Activated CD4-positive, alpha-beta T cell treated with anti-CD3 and anti-CD28 coated beads for 1 hour (primary cell): Measurements from ENCODE around the gene H1-8.
"Not testable (repeated sequence)": the region's sequence is repeated elsewhere in the genome, so short reads cannot be mapped to it uniquely, and the experiment has no call there.

ENCODE experiments used
- DNase-seq: peaks from one replicate; pipeline ENCODE4 v3.0.0-alpha.2; 2020

H1-8 gene, protein sequence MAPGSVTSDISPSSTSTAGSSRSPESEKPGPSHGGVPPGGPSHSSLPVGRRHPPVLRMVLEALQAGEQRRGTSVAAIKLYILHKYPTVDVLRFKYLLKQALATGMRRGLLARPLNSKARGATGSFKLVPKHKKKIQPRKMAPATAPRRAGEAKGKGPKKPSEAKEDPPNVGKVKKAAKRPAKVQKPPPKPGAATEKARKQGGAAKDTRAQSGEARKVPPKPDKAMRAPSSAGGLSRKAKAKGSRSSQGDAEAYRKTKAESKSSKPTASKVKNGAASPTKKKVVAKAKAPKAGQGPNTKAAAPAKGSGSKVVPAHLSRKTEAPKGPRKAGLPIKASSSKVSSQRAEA

DNA sequence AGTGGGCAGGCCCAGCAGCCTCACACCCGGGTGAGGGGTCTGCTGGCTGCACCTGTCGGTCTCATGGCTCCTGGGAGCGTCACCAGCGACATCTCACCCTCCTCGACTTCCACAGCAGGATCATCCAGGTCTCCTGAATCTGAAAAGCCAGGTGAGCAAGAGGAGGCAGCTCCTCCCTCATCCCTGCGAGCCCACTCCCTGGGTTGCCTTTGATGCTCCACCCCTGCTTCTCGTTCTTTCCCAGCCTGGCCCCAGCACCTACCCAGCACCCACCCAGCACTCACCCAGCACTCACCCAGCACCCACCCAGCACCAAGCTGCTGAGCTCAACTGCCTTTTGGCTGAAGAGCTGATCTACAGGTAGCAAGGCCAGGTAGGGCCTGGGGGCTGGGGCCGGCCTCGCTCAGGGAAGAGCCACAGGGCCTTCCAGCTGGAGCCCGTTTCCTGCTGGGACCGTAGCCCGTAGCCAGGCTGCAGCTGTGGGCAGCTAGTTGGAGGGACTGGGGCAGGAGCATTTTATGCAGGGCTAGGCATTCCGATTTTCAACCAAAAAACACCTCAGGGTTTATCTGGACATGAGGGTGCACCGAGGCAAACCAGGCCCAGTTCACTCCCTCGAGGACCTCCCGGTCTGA, at the start of gene H1-8:
H1-8 (plus strand) TSS at position 20 of the 635 bp plus-strand sequence; CDS start at position 64, 44 bp downstream.
- DNase-seq = no peak

DNA sequence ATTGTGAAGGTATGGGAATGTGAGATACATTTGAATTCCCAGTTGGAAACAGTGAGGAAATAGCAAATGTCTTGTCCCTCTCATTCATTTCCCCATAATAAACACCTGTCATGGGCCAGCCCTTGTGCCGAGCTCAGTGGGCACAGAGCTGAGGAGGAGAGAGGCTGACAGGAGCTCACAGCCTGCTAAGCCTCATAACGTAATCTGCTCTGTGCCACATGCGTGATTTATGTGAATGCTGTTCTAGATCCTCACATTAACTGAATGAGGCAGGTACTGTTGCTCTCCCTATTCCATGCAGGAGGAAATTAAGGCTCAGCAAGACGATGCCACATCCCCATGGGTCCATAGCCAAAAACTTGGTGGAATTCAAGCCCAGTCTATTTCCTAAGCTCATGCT, 49.8 kb upstream of the H1-8 start:
- no peak for DNase-seq

DNA sequence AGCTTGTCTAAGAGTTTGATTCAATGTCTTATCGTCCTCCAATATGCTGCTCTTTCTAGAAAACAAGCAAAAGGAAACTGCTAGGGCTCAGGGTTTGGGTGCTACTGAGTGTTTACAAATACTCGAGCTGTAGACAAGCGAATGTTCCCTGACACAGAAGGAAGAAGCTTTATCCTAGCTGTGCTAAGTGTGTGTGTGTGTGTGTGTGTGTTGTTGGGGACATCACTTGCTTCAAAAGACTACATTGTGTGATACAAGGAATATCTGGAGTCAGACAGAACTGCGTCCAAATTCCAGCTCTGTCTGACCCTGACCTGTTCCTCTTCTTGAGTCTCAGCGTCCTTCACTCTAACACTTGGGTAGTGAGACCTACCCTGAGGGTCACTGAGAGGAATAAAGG, 48.5 kb upstream of the H1-8 start:
- DNase-seq = not testable (repeated sequence)

DNA sequence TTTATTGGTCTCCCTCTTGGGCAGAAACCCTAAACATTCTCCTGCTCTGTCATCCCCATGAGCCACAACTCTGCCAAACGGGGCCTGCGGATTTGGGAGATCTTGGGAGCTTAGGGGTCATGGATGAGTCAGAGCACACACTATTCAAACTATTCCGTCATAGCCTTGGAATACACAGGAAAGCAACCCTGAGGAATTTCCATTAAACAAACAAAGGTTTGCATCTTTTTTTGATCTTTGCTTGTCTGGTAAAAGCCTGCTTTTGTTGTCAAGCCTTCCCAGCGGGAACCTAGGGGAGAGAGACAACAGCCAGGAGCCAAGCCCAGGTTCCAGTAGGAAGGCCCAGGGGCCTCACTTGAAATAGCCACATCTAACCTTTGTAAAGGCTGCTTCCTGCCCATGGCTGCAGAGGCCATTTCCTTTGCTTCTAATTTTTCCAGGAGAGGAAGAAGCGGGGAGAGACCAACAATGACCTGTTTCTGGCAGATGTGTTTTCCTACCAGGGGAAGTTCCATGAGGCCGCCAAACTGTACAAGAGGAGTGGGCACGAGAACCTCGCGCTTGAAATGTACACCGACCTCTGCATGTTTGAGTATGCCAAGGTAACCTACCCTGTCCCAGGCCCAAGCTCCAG, 47.9 kb upstream of the H1-8 start:
- not testable (repeated sequence) for DNase-seq

DNA sequence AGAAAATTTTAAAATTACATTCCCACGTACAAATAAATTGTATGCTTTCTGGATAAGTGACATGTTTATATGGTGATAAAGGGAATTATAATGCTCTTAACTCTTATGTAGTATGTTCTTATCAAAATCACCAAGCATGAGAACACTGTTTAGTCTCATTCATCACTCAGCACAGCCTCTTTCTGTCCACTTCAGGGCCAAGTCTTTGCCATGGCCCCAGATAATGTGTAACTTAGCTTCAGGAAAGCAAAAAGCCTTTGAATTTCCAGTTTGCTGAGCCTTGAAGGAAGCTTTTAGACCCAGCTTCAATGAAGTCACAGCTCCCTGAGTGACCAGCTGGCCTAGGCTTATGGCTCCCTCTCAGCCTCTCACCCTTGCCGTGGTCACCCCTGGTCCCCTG, 45.1 kb upstream of the H1-8 start:
- not testable (repeated sequence) for DNase-seq

DNA sequence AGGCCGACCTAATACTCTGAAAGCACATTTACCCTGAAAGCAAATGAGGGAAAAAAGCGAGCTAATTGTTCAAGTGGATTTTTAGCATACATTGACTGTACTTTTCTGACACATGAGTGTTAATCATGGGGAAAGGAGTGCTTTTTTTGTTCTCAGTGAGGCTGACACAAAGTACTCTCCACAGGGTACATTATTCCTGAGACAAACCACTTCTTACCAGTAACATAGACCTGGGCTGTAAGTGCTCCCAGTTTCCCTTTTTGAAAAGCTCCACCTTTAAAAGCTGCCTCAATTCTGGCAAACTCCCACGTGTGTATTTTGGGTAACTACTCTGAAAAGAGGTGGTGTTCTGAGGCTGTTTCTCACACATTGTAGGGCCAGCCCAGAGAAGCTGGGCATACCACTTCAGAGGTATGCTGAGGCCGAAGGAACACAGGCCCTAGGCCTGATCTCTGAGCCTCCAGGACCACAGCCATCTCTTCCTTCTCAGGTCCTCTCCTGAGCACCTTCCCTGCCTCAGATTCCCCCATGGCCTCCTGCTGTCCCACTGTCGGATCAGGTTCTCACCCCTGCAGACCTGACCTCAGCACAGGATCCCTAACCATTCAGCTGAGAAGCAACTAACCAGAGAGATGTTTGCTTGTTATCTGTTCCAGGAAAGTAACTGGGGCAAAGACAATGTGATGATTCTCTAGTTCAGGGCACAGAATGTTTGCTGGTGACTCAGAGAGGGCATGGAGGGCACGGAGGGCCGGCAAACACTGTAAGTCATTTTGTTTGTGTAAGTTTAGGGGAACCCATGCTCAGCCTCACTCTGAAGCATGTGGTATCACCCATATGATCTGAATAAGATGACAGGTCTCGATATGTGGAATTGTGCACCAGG, 44.1 kb upstream of the H1-8 start:
- not testable (repeated sequence) for DNase-seq

DNA sequence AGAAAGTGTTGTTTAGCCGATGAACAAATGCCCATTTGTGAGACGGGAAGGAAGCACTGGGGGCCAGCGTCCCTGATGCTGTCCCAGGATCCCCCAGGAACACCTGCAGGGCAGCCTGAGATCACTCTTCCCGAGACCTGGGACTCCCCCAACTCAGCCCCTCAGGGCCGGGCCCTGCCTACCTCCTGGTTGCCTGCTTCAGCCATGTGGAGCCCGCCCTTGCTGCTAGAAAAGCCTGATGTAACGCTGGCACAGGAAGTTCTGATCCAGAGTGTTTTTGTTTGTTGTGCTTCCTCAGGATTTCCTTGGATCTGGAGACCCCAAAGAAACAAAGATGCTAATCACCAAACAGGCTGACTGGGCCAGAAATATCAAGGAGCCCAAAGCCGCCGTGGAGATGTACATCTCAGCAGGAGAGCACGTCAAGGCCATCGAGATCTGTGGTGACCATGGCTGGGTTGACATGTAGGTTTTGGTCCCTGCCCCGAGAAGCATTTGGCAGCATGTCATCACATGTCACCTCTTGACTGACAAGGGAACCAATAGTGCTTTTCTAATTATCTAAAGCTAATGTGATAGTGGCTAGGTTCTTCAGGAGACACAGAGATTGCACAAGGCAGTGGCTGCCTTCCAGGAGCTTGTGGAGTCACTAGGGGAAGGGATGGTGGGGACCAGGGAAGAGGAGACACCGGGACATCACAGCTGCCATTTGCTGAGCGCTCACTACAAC, 43.2 kb upstream of the H1-8 start:
- DNase-seq = not testable (repeated sequence)

DNA sequence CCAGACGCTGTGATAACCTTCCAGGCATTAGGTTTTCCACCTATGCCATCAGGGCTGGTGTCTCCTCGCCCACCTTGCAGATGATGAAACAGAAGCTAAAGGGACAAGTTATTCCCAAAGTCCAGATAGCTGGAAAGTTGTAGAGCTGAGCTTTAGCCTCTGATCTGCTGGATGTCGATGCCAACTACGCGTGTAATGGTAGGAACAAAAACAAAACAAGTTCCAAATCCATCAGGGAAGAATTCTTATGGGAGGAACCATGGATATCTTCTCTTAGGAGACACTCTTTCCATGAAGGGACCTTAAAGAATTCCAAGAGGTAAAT, 42.7 kb upstream of the H1-8 start:
- DNase-seq = no peak

DNA sequence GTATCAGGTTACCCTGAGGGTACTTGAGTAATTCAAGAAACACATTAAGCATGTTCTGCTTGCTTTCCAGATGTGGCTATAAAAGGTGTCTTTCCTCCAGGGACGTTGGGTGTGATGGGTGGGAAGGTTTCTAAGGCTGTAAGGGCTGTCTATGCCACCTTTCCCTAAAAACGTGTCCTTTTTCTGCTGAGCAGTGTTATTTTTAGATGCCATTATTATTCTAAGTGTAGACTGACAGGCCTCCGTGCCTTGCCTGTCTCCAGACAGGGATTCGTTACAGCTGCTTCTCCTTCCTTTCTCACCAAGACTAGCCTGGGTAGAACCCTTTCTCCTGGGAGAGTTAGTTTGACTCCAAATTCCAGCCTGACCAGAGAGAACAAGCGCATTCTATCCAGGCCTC, 41.3 kb upstream of the H1-8 start:
- no peak for DNase-seq

DNA sequence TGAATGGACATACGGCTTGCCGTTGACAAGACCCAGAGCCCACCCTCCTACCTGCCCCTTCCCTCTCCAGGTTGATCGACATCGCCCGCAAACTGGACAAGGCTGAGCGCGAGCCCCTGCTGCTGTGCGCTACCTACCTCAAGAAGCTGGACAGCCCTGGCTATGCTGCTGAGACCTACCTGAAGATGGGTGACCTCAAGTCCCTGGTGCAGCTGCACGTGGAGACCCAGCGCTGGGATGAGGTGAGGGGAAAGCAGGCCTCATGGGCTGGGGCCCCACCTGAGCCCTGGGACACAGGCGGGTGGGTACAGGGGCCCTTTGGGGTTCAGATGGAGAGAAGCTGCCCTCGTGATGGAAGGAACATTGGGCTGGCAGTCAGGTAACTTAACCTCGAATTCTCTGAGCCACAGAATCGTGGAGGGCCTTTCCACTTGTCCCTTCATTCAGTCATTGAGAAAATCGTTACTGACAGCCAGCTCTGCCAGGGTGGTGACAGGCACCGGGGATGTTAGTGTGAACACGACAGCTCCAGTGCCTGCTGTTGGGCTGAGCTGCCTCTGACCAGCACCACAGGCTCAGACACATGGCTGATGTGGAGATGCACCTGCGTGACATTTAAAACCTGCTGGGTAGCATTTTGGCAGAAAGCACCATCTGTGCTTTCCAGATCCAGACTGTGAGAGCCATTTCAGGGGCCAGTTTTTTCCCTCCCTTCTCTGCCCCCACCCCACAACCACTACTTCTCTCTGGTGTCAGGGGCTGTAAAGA, 40.1 kb upstream of the H1-8 start:
- DNase-seq = no peak

DNA sequence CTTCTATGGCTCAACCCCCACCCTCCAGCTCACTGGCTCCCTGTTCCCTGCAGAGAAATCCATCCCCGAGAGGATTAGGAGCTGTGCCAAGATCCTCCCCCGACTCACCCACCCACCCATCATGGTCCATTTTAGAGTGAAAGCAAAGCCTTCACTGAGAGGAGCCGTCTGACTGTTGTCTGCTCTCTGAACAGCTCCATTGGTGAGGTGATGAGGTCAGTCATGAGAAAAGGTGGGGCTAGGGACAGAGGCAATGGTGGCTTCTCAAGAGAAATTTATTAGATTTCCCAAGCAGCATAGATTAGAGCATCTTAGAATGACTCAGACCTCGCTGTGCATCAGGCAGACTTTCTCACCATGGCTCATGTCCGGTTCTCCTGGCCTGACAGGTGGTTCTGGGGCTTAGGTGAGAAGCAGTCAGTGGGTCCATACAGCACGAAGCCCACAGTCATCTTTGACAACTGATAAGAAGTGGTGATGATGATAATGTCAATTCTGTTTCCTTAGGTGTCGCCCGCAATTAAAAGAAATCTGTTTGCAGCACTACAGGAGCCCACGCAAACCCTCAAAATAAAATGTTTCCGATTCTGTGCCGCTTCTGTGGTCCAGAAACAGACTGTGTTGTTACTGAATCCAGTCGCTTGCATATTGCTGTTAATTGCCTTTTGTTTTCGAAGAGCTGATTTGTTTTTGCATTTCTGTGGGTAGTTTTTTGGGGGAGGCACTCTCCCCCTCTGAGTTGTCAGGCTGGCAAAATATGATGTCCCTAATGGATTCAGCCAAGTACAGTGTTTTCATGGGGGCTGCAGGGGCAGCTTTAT, 39.3 kb upstream of the H1-8 start:
- no peak for DNase-seq

DNA sequence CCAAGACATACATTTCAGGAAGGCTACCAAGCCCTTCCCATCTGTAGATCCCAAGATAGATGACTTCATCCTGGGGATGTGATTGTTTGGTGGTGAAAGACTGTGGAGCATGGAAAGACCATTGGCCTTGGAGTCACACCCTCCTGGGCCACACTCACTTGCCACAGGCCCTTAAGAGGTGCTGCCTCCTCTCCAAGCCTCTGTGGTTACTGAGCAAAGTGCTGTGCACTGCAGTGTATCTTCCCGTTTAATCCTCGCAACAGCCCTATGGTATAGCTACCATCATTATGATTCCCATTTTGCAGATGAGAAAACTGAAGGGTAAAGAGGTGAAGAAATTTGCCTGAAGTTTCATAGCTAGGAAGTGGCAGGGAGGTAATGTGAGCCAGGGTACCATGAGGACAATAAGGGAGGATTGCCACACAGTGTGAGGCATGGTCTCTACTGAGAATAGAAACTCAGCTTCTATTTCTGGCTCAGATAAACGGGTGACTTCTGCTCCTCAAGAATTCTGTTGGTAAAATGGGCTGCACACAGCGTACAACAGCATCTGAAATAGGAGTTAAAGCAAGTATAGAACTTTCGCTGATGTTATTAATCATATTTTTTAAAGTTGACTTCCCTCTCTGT, 38.4 kb upstream of the H1-8 start:
- DNase-seq = no peak

DNA sequence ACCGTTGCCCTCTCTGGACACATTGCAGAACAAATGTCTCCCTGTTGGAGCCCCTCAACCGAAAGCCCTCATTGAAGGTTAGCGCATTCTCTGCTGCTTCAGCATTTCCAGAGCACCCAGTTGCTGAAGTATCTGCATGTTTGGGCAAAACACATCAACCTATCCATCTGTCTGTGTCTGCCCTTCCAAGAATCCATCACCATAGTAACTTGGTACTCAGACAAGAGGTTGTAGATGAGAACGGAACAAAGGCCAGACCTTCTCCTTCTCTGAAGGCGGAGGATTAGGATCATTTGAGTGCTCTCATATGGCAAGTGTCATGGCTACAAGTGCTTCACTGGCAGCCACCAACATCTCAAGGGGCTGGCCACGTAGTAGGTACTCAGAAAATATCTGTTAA, 37.6 kb upstream of the H1-8 start:
- no peak for DNase-seq

DNA sequence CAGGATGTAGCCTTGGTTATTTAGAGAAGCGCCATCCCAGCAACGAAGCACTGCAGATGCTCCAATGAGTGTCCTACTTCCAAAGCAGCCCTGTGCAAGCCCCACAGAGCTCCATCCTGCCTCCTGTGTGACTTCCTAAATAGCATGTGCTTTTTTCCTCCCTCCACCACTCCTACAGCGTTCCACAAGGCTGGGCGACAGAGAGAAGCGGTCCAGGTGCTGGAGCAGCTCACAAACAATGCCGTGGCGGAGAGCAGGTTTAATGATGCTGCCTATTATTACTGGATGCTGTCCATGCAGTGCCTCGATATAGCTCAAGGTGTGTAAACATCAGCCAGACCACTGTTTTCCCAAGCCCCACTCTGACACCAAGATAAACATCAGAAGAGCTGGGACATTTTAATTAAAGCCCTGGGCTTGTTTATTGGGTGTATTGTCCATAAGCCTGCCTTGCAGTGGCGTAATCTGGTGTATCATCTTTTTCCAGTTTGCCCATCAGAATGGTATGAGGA, 36.7 kb upstream of the H1-8 start:
- DNase-seq = no peak

DNA sequence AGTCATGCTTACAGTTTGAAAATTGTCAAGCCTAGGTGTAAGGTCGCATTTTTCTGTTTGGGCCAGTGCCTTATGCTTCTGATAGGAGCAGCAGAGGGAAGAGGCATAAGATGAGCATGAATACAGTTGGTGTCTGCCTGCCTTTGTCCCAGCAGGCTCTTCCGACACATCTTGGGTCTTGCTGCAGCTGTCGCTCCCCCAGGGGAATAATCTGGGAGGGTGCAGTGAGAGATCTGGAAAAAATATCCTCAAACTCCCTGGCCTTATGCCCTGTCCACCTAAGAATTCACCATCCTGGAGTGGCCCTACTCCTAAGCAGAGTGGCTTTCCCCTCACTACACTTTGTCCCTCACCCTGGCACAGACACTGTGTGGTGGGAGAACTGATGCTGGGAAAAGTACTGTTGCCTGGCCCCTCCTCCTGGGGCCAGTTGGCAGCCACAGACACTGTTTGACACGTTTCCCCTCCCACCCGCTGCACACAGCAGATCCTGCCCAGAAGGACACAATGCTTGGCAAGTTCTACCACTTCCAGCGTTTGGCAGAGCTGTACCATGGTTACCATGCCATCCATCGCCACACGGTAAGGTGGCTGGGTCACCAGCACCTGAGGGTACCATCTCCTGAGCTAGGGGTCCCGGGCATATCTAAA, 35.7 kb upstream of the H1-8 start:
- DNase-seq = no peak

DNA sequence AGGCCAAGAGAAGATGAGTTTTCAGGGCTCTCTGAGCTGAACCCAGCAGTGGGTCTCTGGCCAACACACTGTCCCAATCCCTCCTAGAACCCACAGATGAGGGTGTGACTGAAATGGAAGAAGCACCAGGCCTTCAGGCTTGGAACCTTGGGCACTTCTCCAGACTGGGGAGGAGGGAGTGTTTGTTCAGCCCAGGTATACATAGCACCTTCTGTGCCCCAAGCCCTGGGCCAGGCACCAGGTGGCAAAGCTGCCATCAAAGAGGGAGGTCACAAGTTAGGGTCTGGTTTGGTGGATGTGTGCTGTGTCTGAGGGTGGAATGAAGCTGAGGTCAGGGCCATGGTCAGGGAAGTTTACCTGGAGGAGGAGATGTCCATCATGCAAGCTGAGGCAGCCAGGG, 30.4 kb upstream of the H1-8 start:
- no peak for DNase-seq

DNA sequence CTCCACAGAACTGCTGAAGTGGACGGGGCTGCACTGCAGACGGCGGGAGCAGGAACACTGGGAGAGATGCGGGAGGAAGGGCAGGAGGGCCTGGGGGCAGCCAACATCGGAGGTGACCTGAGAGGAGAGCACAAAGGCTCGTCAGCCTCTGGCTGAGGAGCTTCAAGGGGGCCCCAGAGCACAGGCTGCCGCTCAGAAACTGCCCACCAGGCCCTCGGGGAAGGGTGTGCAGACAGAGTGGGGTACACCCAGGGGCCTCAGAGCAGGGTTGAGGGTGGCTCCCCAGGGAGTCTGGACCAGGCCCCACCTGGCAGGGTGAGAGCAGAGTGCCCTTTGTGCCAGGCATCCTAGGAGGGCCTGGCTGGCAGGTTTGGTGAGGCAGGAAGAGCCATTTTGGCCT, 29.3 kb upstream of the H1-8 start:
- no peak for DNase-seq

DNA sequence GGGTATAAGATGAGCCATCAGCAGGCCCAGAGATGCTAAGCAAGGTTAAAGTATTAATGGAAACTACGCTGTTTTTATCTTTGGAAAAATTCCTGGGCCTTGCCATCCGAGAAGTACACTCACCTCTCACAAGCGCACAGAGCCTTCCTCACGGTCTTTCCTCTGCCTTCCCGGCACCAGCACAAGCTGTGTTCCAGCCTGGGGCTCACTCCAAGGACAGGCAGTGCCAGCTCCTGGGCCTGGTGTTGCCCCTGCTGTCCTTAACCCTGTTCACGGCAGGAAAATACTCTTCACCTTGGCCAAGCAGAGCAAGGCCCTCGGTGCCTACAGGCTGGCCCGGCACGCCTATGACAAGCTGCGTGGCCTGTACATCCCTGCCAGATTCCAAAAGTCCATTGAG, 28.9 kb upstream of the H1-8 start:
- no peak for DNase-seq

DNA sequence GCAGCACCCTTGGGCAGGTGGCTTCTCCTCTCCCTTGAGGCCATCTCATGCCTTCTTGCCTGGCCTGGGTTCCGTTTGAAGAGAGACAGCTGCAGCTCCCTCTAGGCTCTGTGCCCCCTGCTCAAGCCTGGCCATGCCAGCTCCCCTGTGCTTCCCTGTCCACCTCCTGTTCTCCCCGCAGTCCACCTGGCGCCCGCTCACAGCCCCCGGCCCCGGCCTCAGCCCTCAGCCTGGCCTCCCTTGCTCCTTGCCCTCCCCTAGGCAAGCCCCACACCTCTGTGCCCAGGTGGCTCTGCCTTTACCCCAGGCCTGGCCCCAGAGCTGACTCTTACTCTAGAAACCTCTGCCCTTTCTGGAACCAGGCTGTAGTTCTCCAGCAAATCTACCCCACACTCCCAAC, 28.4 kb upstream of the H1-8 start:
- no peak for DNase-seq
